Measurements from ENCODE around the gene SIL1. TPM values are rescaled to one million over a fixed set of nuclear protein-coding genes. Genes with fewer than 3 reads are reported as not detected.
"Not testable (repeated sequence)": the region's sequence is repeated elsewhere in the genome, so short reads cannot be mapped to it uniquely, and the experiment has no call there.

SIL1 gene
- total and polyA plus RNA-seq, 5 donors, result 43.4 to 51.6 (median 43.7) TPM

- intact Hi-C loops (cut with DNase I), result no loop called here
- Histone ChIP-seq H3K4me3 (ENCODE audit: low read length) (no peak overlapping the region), H3K9me3 (ENCODE audit: control insufficient read depth, low read length) (no peaks in the 10 kb centered on the region), H3K27me3 (ENCODE audit: control insufficient read depth, insufficient read depth) (no peaks in the 10 kb centered on the region), H3K27ac (ENCODE audit: low read length) (no peak overlapping the region), H3K4me1 (ENCODE audit: control insufficient read depth, insufficient read depth, low read length) (no peaks in the 10 kb centered on the region)
- DNase-seq, result no peak
- ATAC-seq, result no peak
- WGBS, result 44% methylated on average over 3 of the region's 3 CpGs
Observed at GRCh38 chr5:139222346-139222745, 24.2 kb upstream of the SIL1 start.

GRCh38 chr5:139218038-139218437, 19.9 kb upstream of the SIL1 start:
- H3K27me3 ChIP-seq (ENCODE audit: control insufficient read depth, insufficient read depth); intact Hi-C loops (cut with DNase I); ATAC-seq; H3K27ac ChIP-seq (ENCODE audit: low read length); H3K4me3 ChIP-seq (ENCODE audit: low read length); H3K9me3 ChIP-seq (ENCODE audit: control insufficient read depth, low read length); H3K4me1 ChIP-seq (ENCODE audit: control insufficient read depth, insufficient read depth, low read length); DNase-seq: not testable (repeated sequence)
- 97% methylated on average over 7 of the region's 7 CpGs for WGBS

GRCh38 chr5:139215107-139215975, 17.2 kb upstream of the SIL1 start:
- 49% methylated on average over 15 of the region's 15 CpGs for WGBS
- ATAC-seq (no peak), DNase-seq (no peak)
- Histone ChIP-seq H3K4me3 (ENCODE audit: low read length) (no peak overlapping the region), H3K4me1 (ENCODE audit: control insufficient read depth, insufficient read depth, low read length) (no peaks in the 10 kb centered on the region), H3K27ac (ENCODE audit: low read length) (no peak overlapping the region), H3K9me3 (ENCODE audit: control insufficient read depth, low read length) (no peaks in the 10 kb centered on the region), H3K27me3 (ENCODE audit: control insufficient read depth, insufficient read depth) (no peaks in the 10 kb centered on the region)
- intact Hi-C loops (cut with DNase I), result no loop called here

GRCh38 chr5:139214646-139215045, 16.5 kb upstream of the SIL1 start:
- DNase-seq (no peak), ATAC-seq (no peak)
- H3K27ac ChIP-seq (ENCODE audit: low read length), result no peak overlapping the region
- 98% methylated on average over 2 of the region's 2 CpGs for WGBS
- no peaks in the 10 kb centered on the region for H3K9me3 ChIP-seq (ENCODE audit: control insufficient read depth, low read length)
- intact Hi-C loops (cut with DNase I), result no loop called here
- H3K27me3 ChIP-seq (ENCODE audit: control insufficient read depth, insufficient read depth), result no peaks in the 10 kb centered on the region
- no peak overlapping the region for H3K4me3 ChIP-seq (ENCODE audit: low read length)
- no peaks in the 10 kb centered on the region for H3K4me1 ChIP-seq (ENCODE audit: control insufficient read depth, insufficient read depth, low read length)

- no peak for ATAC-seq
- 90% methylated on average over 2 of the region's 2 CpGs for WGBS
- H3K4me3 ChIP-seq (ENCODE audit: low read length), result no peak overlapping the region
- H3K9me3 ChIP-seq (ENCODE audit: control insufficient read depth, low read length), result no peaks in the 10 kb centered on the region
- H3K27ac ChIP-seq (ENCODE audit: low read length), result no peak overlapping the region
- no peaks in the 10 kb centered on the region for H3K27me3 ChIP-seq (ENCODE audit: control insufficient read depth, insufficient read depth)
- no peaks in the 10 kb centered on the region for H3K4me1 ChIP-seq (ENCODE audit: control insufficient read depth, insufficient read depth, low read length)
- DNase-seq, result no peak
- intact Hi-C loops (cut with DNase I), result no loop called here
Observed at GRCh38 chr5:139212906-139213305, 14.7 kb upstream of the SIL1 start.

GRCh38 chr5:139212486-139212885, 14.3 kb upstream of the SIL1 start:
- no peak overlapping the region for H3K27ac ChIP-seq (ENCODE audit: low read length)
- intact Hi-C loops (cut with DNase I), result no loop called here
- peak; percentile 70 to 75 for ATAC-seq
- no peaks in the 10 kb centered on the region for H3K27me3 ChIP-seq (ENCODE audit: control insufficient read depth, insufficient read depth)
- H3K4me1 ChIP-seq (ENCODE audit: control insufficient read depth, insufficient read depth, low read length), result no peaks in the 10 kb centered on the region
- DNase-seq, result peak in 1 of 3 donors; percentile 59
- no peaks in the 10 kb centered on the region for H3K9me3 ChIP-seq (ENCODE audit: control insufficient read depth, low read length)
- no peak overlapping the region for H3K4me3 ChIP-seq (ENCODE audit: low read length)
- 56% methylated on average over 3 of the region's 3 CpGs for WGBS

- Histone ChIP-seq H3K27me3 (ENCODE audit: control insufficient read depth, insufficient read depth) (no peaks in the 10 kb centered on the region), H3K4me1 (ENCODE audit: control insufficient read depth, insufficient read depth, low read length) (no peaks in the 10 kb centered on the region), H3K9me3 (ENCODE audit: control insufficient read depth, low read length) (no peaks in the 10 kb centered on the region), H3K4me3 (ENCODE audit: low read length) (no peak overlapping the region), H3K27ac (ENCODE audit: low read length) (no peak overlapping the region)
- WGBS, result 78% methylated on average over 4 of the region's 4 CpGs
- DNase-seq, result no peak
- no peak for ATAC-seq
- intact Hi-C loops (cut with DNase I), result no loop called here
Observed at GRCh38 chr5:139210585-139210984, 12.4 kb upstream of the SIL1 start.

GRCh38 chr5:139207297-139208000, 9.3 kb upstream of the SIL1 start:
- H3K9me3 ChIP-seq (ENCODE audit: control insufficient read depth, low read length), result no peaks in the 10 kb centered on the region
- WGBS, result 96% methylated on average over 3 of the region's 3 CpGs
- intact Hi-C loops (cut with DNase I), result no loop called here
- no peak for ATAC-seq
- H3K27me3 ChIP-seq (ENCODE audit: control insufficient read depth, insufficient read depth), result no peaks in the 10 kb centered on the region
- H3K4me1 ChIP-seq (ENCODE audit: control insufficient read depth, insufficient read depth, low read length), result no peaks in the 10 kb centered on the region
- no peak overlapping the region for H3K4me3 ChIP-seq (ENCODE audit: low read length)
- H3K27ac ChIP-seq (ENCODE audit: low read length), result no peak overlapping the region
- no peak for DNase-seq

- H3K9me3 ChIP-seq (ENCODE audit: control insufficient read depth, low read length), result no peaks in the 10 kb centered on the region
- 87% methylated on average over 2 of the region's 2 CpGs for WGBS
- no peak overlapping the region for H3K4me3 ChIP-seq (ENCODE audit: low read length)
- intact Hi-C loops (cut with DNase I), result no loop called here
- no peaks in the 10 kb centered on the region for H3K4me1 ChIP-seq (ENCODE audit: control insufficient read depth, insufficient read depth, low read length)
- H3K27me3 ChIP-seq (ENCODE audit: control insufficient read depth, insufficient read depth), result no peaks in the 10 kb centered on the region
- H3K27ac ChIP-seq (ENCODE audit: low read length), result no peak overlapping the region
- DNase-seq (no peak), ATAC-seq (no peak)
Observed at GRCh38 chr5:139205586-139205985, 7.4 kb upstream of the SIL1 start.

- DNase-seq (no peak), ATAC-seq (no peak)
- H3K4me3 ChIP-seq (ENCODE audit: low read length), result no peak overlapping the region
- no peaks in the 10 kb centered on the region for H3K9me3 ChIP-seq (ENCODE audit: control insufficient read depth, low read length)
- 87% methylated on average over 4 of the region's 4 CpGs for WGBS
- intact Hi-C loops (cut with DNase I), result no loop called here
- H3K4me1 ChIP-seq (ENCODE audit: control insufficient read depth, insufficient read depth, low read length), result no peaks in the 10 kb centered on the region
- no peaks in the 10 kb centered on the region for H3K27me3 ChIP-seq (ENCODE audit: control insufficient read depth, insufficient read depth)
- H3K27ac ChIP-seq (ENCODE audit: low read length), result no peak overlapping the region
Observed at GRCh38 chr5:139205124-139205523, 7.0 kb upstream of the SIL1 start.

GRCh38 chr5:139204196-139204595, 6.0 kb upstream of the SIL1 start:
- WGBS, result 26% methylated on average over 2 of the region's 2 CpGs
- H3K27me3 ChIP-seq (ENCODE audit: control insufficient read depth, insufficient read depth), result no peaks in the 10 kb centered on the region
- H3K4me1 ChIP-seq (ENCODE audit: control insufficient read depth, insufficient read depth, low read length), result no peaks in the 10 kb centered on the region
- intact Hi-C loops (cut with DNase I), result no loop called here
- no peak for ATAC-seq
- no peak for DNase-seq
- no peaks in the 10 kb centered on the region for H3K9me3 ChIP-seq (ENCODE audit: control insufficient read depth, low read length)
- no peak overlapping the region for H3K27ac ChIP-seq (ENCODE audit: low read length)
- no peak overlapping the region for H3K4me3 ChIP-seq (ENCODE audit: low read length)

All from right cardiac atrium (tissue), 5 donors.